Measurements from ENCODE around the gene CD59. TPM values are rescaled to one million over a fixed set of nuclear protein-coding genes. Genes with fewer than 3 reads are reported as not detected.
"Not testable (repeated sequence)": the region's sequence is repeated elsewhere in the genome, so short reads cannot be mapped to it uniquely, and the experiment has no call there.

The CD59 gene
- total RNA-seq, 1 donor from 2014 or later: 669 TPM

DNA sequence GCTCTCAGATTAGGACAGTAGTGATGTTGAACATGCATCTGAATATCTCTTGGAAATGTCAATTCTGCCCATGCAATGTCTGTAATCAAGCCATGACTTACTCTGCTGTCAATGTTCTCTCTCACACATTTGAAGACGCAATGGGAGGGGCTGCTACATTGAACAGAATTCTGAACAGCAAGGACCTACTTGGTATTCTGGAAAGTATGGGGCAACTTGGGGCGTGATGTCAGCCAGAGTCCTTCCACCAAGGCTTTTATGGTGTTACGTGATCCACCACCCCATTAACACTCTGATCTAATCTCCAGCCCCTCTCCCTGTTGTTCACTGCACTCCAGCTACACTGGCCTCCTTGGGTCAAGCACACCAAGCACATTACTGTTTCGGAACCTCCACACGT, 7.1 kb upstream of the CD59 start:
- no peak for DNase-seq (ENCODE audit: low read depth in 2 of 2)

DNA sequence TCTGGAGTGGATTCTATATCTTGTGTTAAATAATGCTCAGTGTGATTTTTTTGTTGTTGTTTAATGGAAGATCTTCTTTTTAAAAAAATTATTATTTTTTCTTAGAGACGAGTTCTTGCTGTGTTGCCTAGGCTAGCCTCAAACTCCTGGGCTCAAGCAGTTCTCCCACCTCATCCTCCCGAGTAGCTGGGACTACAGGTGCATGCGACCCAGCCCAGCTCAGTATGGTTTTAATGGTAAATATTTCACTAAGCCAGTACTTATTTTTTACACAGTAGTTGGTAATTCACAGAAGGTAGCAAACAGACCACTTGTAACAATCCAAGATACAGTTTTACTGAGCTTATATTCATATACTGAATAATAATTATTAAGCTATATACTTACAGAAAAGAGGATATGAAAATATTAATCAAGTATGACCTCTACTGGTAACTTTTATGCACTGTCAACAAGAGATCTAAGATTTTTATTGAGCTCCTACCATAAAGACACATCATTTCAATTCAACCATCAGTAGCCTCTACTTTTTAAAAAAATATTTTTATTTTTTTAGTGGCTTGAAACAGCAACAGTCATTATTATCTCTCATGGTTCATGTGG, 6.1 kb upstream of the CD59 start:
- peak in 1 of 2 donors; percentile 54 for DNase-seq (ENCODE audit: low read depth in 2 of 2)

DNA sequence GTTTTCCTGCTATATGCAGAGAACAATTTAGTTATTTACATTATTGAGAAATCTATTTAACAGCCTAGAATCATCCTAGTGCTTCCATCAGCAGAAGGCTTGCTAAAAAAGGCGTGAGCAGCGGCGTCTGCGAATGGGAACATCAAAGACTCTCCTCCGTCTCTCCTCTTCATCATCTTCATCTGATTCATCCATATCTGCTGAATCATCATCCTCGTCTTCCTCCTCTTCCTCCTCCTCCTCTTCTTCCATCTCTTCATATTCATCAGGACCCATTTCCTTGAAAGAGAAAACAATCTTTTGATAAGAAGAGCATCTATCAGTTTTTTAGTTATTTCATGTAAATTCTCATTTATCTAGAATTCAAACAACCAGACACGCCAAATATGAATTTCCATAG, 5.6 kb upstream of the CD59 start:
- no peak for DNase-seq (ENCODE audit: low read depth in 2 of 2)

DNA sequence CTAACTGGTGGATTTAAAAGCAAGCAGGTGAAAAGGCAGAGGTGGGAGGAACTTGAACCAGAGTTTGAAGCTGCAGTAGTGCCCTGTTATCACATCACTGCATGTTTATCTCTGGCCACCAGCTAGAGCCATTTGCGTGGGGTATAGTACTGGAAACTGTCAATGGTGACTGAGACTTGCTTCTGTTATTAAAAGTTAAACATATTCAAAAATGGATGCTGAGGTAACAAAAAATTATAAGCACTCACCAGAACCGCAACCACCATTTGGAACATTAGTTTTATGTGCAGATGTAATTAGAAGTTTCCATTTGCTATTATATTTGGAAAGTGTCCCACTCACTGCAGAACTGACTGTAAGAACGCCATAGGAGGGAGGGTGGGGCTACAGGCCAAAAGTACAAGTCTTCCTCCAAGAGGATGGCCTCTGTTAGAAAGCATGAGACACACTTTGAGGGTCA, 1.2 kb upstream of the CD59 start:
- peak in 1 of 2 donors; percentile 23 for DNase-seq (ENCODE audit: low read depth in 2 of 2)

DNA sequence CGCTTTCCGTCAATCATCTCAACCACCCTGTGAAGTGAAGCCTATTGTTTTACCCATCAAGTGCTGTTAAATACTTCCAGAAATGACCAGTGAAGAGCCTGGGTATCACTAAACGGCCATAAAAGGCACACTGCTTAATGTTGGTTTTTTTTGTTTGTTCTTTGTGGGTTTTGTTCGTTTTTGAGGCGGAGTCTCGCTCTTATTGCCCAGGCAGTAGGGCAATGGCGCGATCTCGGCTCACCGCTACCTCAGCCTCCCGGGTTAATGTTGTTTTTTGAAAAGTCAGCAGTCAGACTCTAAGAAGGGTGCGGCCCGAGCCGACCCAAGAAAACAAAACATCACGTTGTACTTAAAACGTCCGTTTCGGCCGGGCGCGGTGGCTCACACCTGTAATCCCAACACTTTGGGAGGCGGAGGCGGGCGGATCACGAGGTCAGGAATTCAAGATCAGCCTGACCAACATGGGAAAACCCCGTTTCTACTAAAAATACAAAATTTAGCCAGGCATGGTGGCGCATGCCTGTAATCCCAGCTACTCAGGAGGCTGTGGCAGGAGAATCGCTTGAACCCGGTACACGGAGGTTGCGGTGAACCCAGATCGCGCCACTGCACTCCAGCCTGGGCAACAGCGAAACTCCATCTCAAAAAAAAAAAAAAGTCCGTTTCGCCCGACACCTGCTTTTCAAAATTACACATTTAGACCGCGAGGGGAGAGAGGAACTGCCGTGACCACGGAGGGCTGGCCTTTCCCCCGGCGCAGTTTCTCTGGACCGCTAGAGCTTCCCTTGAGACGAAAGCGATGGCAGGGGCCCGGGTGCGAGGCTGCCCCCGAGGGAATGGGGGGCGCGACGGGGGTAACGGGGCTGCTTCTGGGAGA, 714 bp downstream of the CD59 start:
- DNase-seq (ENCODE audit: low read depth in 2 of 2): peak in 1 of 2 donors; percentile 40

DNA sequence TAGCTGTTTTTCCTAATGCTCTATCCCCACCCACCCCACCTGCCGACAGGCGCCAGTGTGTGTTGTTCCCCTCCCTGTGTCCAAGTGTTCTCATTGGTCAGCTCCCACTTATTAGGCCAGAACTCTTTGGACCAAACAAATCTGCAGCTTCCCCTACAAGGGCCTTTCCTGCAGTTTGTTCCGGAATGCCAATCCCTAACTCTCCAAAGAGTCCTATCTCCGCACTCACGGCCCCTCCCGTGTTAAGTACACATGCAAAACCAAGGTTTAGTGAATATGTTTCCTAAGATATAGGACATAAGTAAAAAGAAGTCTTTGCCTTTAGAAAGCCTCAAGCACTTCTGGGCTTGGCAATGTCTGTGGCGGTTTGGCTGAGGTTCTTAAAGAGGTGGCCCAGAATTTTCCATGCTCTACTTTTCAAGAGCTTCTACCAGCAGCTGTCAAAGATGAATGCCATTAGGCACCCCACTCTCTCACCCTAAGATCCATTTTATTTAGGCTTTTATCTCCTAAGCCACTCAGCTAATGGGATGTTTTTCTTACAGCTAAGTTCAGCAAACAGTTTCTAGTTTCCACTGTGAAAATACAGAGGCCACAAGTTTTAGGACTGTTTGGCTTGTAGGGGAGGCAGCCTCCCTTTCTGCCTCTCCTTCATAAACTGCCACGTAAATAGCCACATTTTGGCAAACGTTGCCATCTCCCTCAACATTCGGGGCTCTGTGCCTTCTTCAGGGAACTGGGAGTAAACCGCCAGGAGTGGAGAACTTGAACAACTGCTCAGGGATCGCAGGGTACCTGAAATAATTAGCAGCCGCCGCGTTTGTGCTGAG, 1.6 kb downstream of the CD59 start:
- peak; percentile 85 for DNase-seq (ENCODE audit: low read depth in 2 of 2)

DNA sequence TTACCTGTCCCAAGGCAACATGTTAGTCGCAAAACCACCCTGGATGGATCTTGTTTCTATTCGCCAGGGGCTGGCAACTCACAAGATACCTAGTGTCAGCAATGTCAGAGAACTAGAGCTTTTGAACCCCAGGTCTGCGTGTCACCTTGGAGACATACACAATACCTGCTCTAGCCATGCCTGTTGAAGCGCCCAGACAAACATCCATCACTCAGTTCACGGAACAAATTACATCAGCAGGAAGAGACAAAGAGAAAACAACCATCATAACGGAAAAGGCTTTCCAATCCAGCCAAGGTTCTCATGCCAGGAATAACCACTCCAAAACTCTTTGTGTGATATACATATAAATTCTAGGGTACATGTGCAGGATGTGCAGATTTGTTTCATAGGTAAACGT, 2.2 kb downstream of the CD59 start:
- DNase-seq (ENCODE audit: low read depth in 2 of 2): peak; percentile 92 to 96

DNA sequence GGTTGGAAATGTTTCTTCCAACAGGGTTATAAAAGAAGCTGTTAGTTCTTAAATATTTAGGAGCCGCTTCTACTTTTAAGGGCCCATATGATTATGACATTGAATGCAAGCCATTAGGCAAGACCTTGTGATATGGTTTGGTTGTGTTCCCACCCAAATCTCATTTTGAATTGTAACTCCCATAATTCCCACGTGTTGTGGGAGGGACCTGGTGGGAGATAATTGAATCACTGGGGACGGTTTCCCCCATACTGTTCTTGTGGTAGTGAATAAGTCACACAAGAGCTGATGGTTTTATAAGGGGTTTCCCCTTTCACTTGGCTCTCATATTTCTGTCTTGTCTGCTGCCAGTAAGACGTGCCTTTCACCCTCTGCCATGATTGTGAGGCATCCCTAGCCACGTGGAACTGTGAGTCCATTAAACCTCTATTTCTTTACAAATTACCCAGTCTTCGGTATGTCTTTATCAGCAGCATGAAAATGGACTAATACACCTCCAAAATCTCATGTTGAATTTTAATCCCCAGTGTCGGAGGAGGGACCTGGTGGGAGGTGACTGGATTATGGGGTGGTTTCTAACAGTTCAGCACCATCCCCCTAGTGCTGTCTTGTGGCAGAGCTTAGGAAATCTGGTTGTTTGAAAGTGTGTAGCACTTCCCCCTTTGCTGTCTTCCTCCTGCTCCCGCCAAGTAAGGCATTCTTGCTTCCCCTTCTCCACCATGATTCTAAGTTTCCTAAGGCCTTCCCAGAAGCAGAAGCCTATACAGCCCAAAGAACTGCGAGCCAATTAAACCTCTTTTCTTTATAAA, 4.3 kb downstream of the CD59 start:
- DNase-seq (ENCODE audit: low read depth in 2 of 2): no peak

DNA sequence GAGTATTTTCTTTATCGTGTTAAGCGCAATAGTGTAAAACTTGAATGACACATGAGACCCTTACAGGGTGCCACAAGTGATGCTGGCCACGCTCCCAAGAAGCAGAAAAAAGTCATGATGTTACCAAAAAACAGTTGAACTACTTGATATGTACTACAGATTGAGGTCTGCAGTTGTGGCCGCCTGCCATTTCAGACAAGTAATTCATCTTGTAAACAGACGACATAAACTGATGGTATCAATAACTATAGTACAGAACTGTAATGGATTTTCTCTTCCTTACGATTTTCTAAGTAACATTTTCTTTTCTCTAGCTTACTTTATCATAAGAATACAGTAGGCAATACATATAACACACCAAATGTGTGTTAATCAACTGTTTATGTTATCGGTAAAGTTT, 5.5 kb downstream of the CD59 start:
- no peak for DNase-seq (ENCODE audit: low read depth in 2 of 2)

DNA sequence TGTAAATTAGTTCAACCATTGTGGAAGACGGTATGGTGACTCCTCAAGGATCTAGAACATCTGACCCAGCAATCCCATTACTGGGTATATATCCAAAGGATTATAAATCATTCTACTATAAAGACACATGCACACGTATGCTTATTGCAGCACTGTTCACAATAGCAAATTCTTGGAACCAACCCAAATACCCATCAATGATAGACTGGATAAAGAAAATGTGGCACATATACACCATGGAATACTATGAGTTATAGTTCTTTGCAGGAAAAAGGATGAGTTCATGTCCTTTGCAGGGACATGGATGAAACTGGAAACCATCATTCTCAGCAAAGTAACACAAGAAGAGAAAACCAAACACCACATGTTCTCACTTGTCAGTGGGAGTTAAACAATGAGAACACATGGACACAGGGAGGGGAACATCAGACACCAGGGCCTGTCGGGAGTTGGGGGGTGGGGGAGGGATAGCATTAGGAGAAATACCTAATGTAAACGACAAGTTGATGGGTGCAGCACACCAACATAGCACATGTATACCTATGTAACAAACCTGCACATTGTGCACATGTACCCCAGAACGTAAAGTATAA, 7.1 kb downstream of the CD59 start:
- DNase-seq (ENCODE audit: low read depth in 2 of 2): not testable (repeated sequence)

DNA sequence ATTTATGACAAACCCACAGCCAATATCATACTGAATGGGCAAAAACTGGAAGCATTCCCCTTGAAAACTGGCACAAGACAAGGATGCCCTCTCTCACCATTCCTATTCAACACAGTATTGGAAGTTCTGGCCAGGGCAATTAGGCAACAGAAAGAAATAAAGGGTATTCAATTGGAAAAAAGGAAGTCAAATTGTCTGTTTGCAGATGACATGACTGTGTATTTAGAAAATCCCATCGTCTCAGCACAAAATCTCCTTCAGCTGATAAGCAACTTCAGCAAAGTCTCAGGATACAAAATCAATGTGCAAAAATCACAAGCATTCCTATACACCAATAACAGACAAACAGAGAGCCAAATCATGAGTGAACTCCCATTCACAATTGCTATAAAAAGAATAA, 8.7 kb downstream of the CD59 start:
- DNase-seq (ENCODE audit: low read depth in 2 of 2): not testable (repeated sequence)

DNA sequence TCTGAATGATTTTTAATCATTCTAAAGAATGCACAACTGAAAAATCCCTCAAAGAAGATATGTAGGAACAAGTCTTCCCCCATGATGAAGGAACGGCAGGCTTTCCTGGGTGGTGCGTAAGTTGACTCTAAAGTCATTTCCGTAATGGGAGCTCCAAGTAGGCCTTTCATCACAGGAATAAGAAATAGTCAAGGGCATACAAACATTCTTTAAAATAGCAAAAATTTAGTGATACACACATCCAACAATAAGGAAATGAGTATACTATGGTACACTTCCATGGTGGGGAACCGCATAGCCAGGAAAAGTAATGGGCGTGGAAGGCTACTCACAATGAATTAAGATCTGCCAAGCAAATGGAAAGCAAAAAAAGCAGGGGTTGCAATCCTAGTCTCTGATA, 10.7 kb downstream of the CD59 start:
- peak in 1 of 2 donors; percentile 41 for DNase-seq (ENCODE audit: low read depth in 2 of 2)

DNA sequence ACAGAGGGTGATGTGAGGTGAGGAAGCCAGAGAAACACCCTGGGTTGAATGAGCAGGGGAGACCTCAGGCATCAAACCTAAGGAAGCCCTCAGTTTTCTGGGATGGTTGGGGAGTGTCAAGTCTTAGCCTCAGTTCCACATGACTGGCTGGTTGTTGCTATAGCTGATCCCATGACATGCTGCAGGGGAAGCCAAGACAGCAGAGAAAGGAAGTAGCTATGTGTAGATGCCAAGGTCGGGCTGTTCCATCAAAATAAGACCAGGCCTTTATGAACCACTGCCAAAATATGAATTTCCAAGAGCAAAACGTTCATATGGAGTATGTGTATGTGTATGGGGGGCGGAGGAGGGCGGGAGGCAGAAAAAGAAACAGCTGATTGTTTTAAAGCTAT, 11.6 kb downstream of the CD59 start:
- peak in 1 of 2 donors; percentile 93 for DNase-seq (ENCODE audit: low read depth in 2 of 2)

DNA sequence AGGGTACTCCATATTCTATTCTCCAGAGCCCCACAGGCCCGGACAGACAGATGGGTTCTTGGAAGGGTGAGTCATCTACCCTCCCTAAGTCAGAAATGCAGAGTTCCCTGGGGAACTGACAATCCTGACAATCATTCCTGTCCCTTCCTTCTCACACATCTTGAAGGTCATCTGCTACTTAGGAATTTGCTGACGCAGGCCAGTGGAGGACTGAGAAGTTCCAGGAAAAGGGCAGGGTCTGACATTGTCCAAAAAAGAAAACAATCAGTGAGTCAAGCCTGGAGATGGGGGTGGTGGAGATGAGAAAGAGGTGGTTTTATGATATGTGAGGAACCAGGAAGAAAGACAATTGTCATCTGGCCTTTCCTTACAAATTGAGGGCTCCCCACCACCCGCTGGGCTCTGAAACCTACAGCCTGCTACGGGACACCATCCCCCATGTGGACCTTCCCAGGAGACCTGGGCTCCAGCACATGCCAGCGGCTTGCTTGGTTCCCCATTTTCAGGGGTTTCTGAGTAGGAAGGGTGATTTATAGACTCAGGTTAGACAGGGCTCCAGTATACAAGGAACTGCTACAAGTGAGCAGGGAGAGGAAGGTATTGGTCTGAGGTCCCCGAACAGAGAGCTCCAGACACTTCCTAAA, 12.9 kb downstream of the CD59 start:
- peak in 1 of 2 donors; percentile 91 for DNase-seq (ENCODE audit: low read depth in 2 of 2)

DNA sequence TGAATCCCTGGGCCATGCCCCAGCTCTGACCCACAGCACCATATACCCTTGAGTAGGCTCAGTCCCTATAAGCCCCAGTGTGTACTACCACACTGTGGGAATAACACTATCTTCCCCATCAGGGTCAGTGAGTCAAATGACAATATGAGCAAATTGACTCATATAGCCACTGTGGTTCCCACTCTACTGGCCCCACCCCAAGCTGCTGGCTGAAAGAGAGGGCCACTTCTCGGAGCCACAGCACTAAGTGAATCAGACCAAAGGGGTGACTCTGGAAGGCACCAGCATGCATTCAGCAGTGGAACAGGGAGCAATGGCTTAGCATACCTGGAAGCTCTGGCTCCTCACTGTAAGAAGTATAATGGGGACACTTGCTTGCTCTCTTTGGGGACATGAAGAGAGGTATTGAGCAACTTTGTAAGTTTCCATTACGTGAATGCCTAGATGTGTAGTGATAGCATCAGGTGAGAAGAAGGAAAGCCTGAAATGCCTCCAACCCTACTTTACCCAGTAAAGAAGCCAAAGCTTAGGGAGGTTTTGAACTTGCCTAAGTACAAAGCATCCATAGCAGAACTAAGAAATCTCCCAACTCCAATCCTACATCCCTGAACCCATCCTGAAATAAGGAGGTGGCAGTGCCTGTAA, 13.5 kb downstream of the CD59 start:
- DNase-seq (ENCODE audit: low read depth in 2 of 2): peak in 1 of 2 donors; percentile 82

DNA sequence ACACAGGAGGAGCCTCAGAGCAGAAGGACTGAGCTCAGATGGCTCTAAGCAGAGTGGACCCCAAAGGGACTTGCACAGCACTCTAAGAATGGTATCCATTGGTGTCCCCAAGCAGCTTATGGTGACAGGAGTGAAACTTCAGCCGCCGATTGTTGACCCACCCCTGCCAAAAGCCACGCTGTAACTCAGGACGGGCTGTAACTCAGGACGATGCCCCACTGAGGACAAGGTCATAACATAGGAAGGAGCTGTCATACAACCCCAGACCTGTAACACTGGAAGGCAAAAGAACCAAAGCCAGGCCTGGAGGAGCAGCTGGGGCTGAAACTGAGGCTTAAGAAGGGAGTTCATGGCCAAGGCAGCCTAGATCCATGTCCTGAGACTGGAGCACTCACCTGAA, 14.2 kb downstream of the CD59 start:
- no peak for DNase-seq (ENCODE audit: low read depth in 2 of 2)

DNA sequence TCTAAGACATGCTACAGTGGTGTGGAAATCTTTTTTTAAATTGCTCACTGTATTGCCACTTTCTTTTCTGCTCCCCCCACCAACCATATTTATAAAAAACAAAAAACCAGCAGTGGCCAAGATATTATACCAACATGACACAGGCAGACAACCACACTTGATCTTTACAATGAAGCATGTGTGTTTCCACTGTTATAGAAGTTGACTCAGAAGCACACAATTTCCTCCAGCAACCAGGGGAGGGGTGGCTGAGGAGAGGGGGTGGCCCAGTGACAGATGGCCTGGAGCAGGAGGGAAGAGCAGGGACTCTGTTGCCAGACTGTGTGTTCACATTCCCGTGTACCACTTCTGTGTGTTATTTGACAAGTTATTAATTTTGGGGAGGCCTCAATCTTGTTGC, 14.8 kb downstream of the CD59 start:
- DNase-seq (ENCODE audit: low read depth in 2 of 2): peak in 1 of 2 donors; percentile 90

DNA sequence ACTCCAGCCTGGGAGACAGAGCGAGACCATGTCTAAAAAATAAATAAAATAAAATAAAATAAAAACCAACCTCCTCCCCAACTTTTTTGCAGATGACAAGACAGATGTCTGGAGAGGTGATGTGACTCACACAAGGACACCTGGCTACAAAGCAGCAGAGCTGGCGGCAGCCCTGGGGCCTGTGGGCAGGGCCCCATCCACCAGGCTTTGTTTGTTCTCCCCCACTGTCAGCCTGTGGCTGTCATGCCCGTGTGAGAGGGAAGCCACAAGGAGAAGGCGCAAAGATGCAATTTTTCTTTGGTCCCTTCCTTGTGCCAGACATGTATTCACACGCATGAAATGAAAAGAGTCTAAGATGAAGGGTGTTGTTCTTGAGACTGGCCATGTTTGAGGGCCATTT, 16.6 kb downstream of the CD59 start:
- DNase-seq (ENCODE audit: low read depth in 2 of 2): no peak

DNA sequence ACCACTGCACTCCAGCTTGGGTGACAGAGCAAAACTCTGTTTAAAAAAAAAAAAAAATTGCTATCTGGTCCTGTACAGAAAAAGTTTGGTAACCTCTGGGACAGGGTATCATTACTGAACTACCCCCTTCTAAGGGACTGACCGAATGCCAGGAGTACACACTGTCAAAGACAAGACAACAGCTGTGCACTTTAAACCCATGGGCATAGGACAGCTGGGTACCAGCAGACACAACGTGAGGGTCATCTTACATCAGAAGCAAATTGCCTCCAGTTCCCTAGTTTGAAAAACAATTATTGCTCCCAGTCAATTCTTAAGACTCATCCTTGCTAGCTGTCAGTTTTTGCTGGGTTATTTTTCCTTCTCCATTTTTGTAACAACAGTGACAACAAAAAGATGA, 17.8 kb downstream of the CD59 start:
- DNase-seq (ENCODE audit: low read depth in 2 of 2): no peak

DNA sequence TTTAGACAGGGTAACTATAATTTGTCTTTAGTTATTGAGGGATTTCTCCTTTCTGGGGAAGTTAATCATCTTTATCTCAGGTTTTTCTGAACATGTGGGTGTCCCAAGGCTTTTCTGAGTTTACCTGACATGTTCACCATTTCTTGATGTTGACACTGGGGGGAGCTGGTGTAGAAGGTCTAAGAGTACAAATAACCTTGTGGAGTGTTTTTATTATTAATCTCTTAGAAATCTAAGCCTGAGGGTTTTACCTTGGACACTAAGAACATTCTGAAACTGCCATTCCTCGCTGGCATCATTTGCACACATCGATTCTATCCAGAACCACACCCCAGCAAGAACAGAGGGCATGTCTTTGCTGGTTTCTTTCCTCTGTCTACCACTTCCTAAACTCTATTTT, 20.0 kb downstream of the CD59 start:
- DNase-seq (ENCODE audit: low read depth in 2 of 2): peak in 1 of 2 donors; percentile 65
